ENCODE results near the gene C15orf62.

GRCh38 chr15:40731034-40731433, 38.7 kb upstream of the C15orf62 start:
- TF ChIP-seq, protein P1, sequence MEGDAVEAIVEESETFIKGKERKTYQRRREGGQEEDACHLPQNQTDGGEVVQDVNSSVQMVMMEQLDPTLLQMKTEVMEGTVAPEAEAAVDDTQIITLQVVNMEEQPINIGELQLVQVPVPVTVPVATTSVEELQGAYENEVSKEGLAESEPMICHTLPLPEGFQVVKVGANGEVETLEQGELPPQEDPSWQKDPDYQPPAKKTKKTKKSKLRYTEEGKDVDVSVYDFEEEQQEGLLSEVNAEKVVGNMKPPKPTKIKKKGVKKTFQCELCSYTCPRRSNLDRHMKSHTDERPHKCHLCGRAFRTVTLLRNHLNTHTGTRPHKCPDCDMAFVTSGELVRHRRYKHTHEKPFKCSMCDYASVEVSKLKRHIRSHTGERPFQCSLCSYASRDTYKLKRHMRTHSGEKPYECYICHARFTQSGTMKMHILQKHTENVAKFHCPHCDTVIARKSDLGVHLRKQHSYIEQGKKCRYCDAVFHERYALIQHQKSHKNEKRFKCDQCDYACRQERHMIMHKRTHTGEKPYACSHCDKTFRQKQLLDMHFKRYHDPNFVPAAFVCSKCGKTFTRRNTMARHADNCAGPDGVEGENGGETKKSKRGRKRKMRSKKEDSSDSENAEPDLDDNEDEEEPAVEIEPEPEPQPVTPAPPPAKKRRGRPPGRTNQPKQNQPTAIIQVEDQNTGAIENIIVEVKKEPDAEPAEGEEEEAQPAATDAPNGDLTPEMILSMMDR (conservative IDR thresholded peaks at IDR 0.05 in 1 of 2, IDR thresholded peaks at IDR 0.05 in 1 of 2; ENCODE audit: extremely low read depth in 1 of 2, insufficient read depth in 1 of 2, low read depth in 1 of 2, low read length in 2 of 2): no peak
- TF ChIP-seq EZH2 (IDR thresholded peaks at IDR 0.05; ENCODE audit: borderline replicate concordance, low read length): no peak

Measured in mammary epithelial cell (primary cell).